HG03280 (cell line): Measurements from ENCODE around the gene CECR2.

Experiments used
- ATAC-seq: cut with Tn5 transposase; IDR thresholded peaks from one replicate; pipeline ENCODE4 v1.9.1; 2021; ENCODE audit warnings: mild to moderate bottlenecking, moderate library complexity; ENCODE audit not compliant: unreplicated experiment

The CECR2 gene

GRCh38 chr22:17369439-17370025, at the start of gene CECR2:
Gene CECR2, plus strand, starts transcription at chr22:17369460. Its CDS starts 324 bp downstream, at chr22:17369784.
- no peak for ATAC-seq

GRCh38 chr22:17319546-17319945, 49.7 kb upstream of the CECR2 start:
- ATAC-seq, result no peak

GRCh38 chr22:17322511-17322910, 46.7 kb upstream of the CECR2 start:
- ATAC-seq, result no peak

GRCh38 chr22:17331690-17332089, 37.6 kb upstream of the CECR2 start:
- ATAC-seq, result no peak

DNA sequence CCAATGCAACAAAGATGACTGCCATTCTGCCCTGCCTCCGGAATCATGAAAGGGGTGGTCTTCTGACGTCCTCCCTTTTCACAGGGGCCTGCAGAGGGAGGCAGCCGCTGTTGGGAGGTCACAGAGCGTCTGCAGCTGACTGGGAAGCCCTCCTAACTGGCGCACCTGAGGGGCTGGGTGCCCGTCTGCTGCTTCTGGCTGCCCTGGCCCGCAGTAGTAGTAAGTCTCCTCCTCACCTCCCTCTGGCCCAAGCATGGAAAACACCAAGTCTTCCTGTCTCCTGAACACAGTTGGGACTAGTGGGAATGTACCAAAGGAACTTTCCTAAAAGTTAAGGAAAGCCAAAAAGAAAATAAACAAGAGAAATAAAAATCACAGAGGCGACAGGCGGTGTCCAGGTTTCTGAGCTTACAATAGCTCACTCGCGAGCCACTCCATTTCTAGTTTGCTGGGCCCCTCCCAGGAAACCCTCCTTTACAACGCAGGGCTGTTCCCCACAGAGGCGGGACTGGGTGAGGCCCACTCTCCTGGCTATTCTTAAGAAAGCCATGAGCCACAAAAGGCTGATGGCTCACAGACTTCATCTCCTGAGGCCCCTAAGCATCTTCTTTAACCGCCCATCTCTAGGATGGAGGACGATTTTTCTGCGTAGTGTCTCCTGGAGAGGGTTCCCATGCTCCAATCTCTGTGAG, 37.0 kb upstream of the CECR2 start:
- no peak for ATAC-seq

- no peak for ATAC-seq
These were observed 35.2 kb upstream of the CECR2 start for GRCh38 chr22:17334059-17334458.

GRCh38 chr22:17334983-17335382, 34.3 kb upstream of the CECR2 start:
- ATAC-seq, result no peak

GRCh38 chr22:17336061-17336460, 33.2 kb upstream of the CECR2 start:
- no peak for ATAC-seq

- no peak for ATAC-seq
These were observed 31.6 kb upstream of the CECR2 start for GRCh38 chr22:17337639-17338038.

DNA sequence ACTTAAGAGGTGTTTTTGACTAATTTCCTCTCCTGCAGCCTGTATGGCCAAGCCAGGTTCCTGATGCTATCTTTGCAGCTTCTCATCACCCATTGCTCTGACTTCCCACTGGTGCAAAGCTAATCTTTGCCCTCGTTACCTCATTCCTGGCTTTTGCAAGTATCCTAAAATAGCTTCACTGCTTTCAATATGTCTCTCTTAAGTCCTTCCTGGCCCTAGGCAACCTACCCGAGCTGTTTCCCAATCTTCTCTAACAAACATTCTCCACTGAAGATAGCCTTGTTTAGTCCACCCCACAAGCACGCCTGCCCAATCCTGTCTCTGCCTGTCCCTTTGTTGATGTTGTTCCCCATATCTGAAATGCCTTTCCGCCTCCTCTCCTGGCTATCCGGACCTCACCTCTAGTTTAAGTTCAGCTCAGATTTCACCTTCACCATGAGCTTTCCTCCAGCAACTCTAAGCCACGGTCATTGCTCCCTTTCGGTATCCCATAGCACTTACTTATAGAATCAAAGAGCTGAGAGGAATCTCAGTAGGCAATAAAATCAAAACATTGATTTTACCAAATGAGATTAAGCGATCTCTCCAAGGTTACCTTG, 30.1 kb upstream of the CECR2 start:
- no peak for ATAC-seq

DNA sequence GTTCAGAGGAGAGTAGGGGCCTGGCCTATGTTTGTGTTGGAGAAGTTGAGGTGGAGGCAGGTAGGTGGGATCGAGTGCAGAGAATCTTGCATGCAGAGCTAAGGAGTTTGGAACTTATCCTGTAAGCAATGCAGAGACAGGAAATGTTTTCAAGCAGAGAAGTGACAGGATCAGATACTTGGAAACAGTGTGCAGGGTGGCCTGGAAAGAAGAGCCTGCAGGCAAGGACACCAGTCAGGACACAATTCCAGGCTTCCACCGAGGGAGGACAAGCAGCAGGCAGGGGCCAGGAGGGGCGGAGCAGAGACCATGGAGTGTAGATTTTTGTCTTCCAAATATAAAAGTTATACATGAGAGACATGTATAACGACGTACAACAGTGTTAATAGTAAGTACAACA, 26.9 kb upstream of the CECR2 start:
- no peak for ATAC-seq

- ATAC-seq, result no peak
These were observed 25.5 kb upstream of the CECR2 start for GRCh38 chr22:17343766-17344165.

GRCh38 chr22:17346578-17346977, 22.7 kb upstream of the CECR2 start:
- ATAC-seq, result no peak

GRCh38 chr22:17347724-17348123, 21.5 kb upstream of the CECR2 start:
- no peak for ATAC-seq

DNA sequence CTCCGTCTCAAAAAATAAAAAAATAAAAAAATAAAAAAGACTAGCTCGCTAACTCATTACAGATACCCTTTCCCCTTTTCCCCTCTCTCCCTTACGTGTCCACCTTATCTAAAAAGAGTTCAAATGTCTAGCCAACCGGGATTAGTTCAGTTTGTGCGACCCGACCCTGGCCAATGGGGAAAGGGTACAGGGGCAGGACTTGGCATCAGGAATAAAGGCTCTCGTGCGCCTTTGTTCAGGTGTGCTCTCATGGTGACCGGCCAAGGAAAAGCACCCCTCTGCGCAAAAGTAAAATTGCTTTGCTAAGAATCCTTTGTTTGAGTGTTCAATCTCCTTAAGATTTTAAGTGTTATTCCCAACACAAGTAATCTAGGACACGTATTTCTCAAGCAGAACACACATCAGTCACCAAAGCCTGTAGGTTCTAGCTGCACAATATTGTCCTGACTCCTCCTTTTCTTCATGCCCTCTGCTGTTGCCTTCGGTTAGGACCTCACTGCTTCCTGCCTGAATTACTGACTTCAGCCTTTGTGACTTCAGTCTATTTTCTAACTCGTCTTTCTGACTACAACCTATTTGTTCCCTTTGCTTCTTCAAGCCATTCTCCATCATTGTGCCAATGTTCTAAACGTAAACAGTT, 20.7 kb upstream of the CECR2 start:
- no peak for ATAC-seq

GRCh38 chr22:17349172-17349571, 20.1 kb upstream of the CECR2 start:
- no peak for ATAC-seq

DNA sequence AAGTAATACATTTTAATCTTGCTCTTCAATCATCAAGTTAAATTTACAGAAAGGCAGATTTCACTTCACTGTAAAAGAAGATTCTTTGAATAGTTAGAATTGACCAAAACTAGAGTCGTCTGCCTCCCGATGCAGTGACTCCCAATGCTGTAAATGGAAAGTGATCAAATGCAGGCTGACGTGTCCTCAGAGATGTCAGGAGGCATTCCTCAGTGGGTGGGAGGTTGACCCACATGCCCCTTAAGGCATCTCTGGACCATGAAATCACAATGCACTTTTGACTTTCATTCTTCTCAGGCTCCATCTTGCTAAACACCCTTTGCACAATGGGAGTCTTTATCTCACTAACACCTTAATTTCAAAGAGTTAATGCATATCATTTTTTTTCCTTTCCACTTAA, 19.0 kb upstream of the CECR2 start:
- ATAC-seq, result no peak

DNA sequence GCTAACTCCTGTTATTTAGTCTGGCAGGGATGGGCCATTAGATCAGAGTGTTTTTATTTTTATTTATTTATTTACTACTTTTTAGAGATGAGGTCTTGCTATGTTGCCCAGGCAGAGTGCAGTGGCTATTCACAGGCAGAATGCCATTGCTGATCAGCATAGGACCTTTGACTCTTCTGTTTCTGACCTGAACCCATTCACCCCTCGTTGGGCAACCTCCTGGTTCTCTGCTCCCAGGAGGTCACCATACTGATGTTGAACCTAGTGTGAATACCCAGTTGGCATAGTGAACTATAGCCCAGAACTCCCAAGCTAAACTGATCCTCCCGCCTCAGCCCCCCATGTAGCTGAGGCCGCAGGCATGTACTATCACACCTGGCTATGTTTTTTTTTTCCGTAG, 16.5 kb upstream of the CECR2 start:
- ATAC-seq, result no peak

DNA sequence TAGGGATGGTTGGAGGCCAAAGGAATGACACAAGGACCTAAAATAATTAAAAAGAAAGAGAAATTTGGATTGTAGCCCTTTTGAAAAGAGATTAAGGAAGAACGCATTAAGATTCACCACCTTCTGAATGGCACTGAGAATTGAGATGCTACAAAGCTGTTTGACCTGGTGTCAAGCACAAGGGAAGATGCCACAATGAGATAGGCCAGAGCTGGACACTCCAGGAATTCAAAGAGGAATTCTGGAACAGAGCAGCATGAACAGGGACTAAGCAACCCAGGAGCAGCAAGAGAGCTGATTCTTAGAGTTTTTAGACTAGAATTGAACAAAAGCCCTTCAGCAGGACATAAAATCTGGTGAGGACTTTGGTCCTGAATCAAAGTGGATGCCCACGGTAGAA, 11.6 kb upstream of the CECR2 start:
- no peak for ATAC-seq

DNA sequence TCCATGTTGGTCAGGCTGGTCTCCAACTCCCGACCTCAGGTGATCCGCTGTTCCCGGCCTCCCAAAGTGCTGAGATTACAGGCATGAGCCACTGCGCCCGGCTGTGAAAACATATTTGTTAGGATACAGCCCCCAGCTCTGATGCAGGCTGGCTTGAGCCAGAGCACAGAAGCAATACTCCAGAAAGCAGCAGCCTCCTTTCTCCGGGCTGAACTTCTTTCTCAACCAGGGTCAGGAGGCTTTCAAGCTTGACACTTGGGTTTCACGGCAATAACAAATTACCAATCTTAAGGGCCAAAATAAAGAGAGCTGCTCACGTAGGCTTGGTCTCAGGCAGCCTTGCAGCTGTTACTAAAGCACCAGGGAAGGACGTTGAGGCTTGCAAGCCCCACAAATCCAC, 10.8 kb upstream of the CECR2 start:
- ATAC-seq, result no peak

- ATAC-seq, result no peak
These were observed 9.8 kb upstream of the CECR2 start for GRCh38 chr22:17359501-17359900.

DNA sequence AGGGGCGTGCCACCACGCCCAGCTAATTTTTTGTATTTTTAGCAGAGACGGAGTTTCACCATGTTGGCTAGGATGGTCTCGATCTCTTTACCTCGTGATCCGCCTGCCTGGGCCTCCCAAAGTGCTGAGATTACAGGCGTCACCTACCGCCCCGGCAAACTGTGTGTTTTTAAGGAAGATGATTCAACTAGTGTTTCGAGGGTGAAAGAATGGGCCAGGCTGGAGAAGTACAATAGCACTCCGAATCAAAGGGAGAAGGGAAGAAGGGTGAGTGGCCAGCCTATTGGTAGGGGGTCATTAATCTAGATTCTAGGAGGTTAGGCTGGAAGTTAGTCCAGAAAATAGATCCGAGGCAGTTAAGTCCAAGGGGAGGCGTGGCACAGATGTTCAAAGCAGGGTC, 2.9 kb upstream of the CECR2 start:
- no peak for ATAC-seq
